ENCODE results near the gene LYPLAL1.

The LYPLAL1 gene

GRCh38 chr1:219173434-219173757, 282 bp upstream of the LYPLAL1 start:
- Histone ChIP-seq H3K4me2 (ENCODE audit: low read length) (peak overlapping the region; percentile 74), H3K36me3 (ENCODE audit: control insufficient read depth, low read length) (peaks cover 35% of the 10 kb centered on the region), H3K27me3 (ENCODE audit: control insufficient read depth, low read length) (no peaks in the 10 kb centered on the region), H3K27ac (ENCODE audit: low read depth, low read length) (peak overlapping the region; percentile 59), H3K79me2 (ENCODE audit: control insufficient read depth, low read length) (peaks cover 50% of the 10 kb centered on the region), H3K4me1 (ENCODE audit: control insufficient read depth, low read length) (peaks cover 80% of the 10 kb centered on the region), H3K9me3 (ENCODE audit: control insufficient read depth, insufficient read depth, low read length) (no peaks in the 10 kb centered on the region), H3F3A (ENCODE audit: control insufficient read depth, insufficient read depth) (no peaks in the 10 kb centered on the region), H3K9me2 (replicated peaks; ENCODE audit: control insufficient read depth, low read length) (no peaks in the 10 kb centered on the region), H3K4me3 (ENCODE audit: low read length) (peak overlapping the region; percentile 83), H4K20me1 (ENCODE audit: control insufficient read depth, insufficient read depth, low read depth, low read length) (no peaks in the 10 kb centered on the region)
- TF ChIP-seq EZH2phosphoT487 (IDR thresholded peaks at IDR 0.05; ENCODE audit: borderline replicate concordance, low read length) = no peak
- TF ChIP-seq CTCF (IDR thresholded peaks at IDR 0.05; ENCODE audit: low read depth, low read length, poor library complexity, severe bottlenecking) = no peak

GRCh38 chr1:219174460-219175211, 958 bp downstream of the LYPLAL1 start:
- Histone ChIP-seq H3K4me2 (ENCODE audit: low read length) (peak overlapping the region; percentile 74), H4K20me1 (ENCODE audit: control insufficient read depth, insufficient read depth, low read depth, low read length) (no peaks in the 10 kb centered on the region), H3K27me3 (ENCODE audit: control insufficient read depth, low read length) (no peaks in the 10 kb centered on the region), H3K79me2 (ENCODE audit: control insufficient read depth, low read length) (peaks cover 50% of the 10 kb centered on the region), H3K36me3 (ENCODE audit: control insufficient read depth, low read length) (peaks cover 44% of the 10 kb centered on the region), H3K27ac (ENCODE audit: low read depth, low read length) (peak overlapping the region; percentile 59), H3K9me2 (replicated peaks; ENCODE audit: control insufficient read depth, low read length) (no peaks in the 10 kb centered on the region), H3K9me3 (ENCODE audit: control insufficient read depth, insufficient read depth, low read length) (no peaks in the 10 kb centered on the region), H3K4me1 (ENCODE audit: control insufficient read depth, low read length) (peaks cover 72% of the 10 kb centered on the region), H3K4me3 (ENCODE audit: low read length) (peak overlapping the region; percentile 83), H3F3A (ENCODE audit: control insufficient read depth, insufficient read depth) (no peaks in the 10 kb centered on the region)
- TF ChIP-seq EZH2phosphoT487 (IDR thresholded peaks at IDR 0.05; ENCODE audit: borderline replicate concordance, low read length) (no peak), CTCF (IDR thresholded peaks at IDR 0.05; ENCODE audit: low read depth, low read length, poor library complexity, severe bottlenecking) (no peak)

- H3K4me3 ChIP-seq (ENCODE audit: low read length) = peak overlapping the region; percentile 83
- no peaks in the 10 kb centered on the region for H3K27me3 ChIP-seq (ENCODE audit: control insufficient read depth, low read length)
- TF ChIP-seq CTCF (IDR thresholded peaks at IDR 0.05; ENCODE audit: low read depth, low read length, poor library complexity, severe bottlenecking) = no peak
- no peak for TF ChIP-seq EZH2phosphoT487 (IDR thresholded peaks at IDR 0.05; ENCODE audit: borderline replicate concordance, low read length)
- peaks cover 50% of the 10 kb centered on the region for H3K36me3 ChIP-seq (ENCODE audit: control insufficient read depth, low read length)
- no peaks in the 10 kb centered on the region for H4K20me1 ChIP-seq (ENCODE audit: control insufficient read depth, insufficient read depth, low read depth, low read length)
- H3K4me1 ChIP-seq (ENCODE audit: control insufficient read depth, low read length) = peaks cover 67% of the 10 kb centered on the region
- H3K79me2 ChIP-seq (ENCODE audit: control insufficient read depth, low read length) = peaks cover 50% of the 10 kb centered on the region
- no peaks in the 10 kb centered on the region for H3K9me3 ChIP-seq (ENCODE audit: control insufficient read depth, insufficient read depth, low read length)
- peak overlapping the region; percentile 74 for H3K4me2 ChIP-seq (ENCODE audit: low read length)
- peak overlapping the region; percentile 59 for H3K27ac ChIP-seq (ENCODE audit: low read depth, low read length)
- H3K9me2 ChIP-seq (replicated peaks; ENCODE audit: control insufficient read depth, low read length) = no peaks in the 10 kb centered on the region
- H3F3A ChIP-seq (ENCODE audit: control insufficient read depth, insufficient read depth) = no peaks in the 10 kb centered on the region
Measured at GRCh38 chr1:219175212-219175564, 1.5 kb downstream of the LYPLAL1 start.
